BJ (cell line): ENCODE results near the gene FNBP1. TPM values are rescaled to one million over a fixed set of nuclear protein-coding genes. Genes with fewer than 3 reads are reported as not detected.
"Not testable (repeated sequence)": the region's sequence is repeated elsewhere in the genome, so short reads cannot be mapped to it uniquely, and the experiment has no call there.

Source experiments
- CTCF ChIA-PET: fragments of 350-600 bp; formaldehyde crosslinking; extraction: SDS; loops from one replicate; lab custom pipeline; 2021; ENCODE audit warnings: antibody characterized with exemption, inconsistent platforms; lab: Yijun Ruan, JAX
- POLR2A ChIA-PET: fragments of 300-600 bp; sonication (Branson Sonifier 250); formaldehyde crosslinking; extraction: SDS; loops from one replicate; lab custom pipeline; 2021; ENCODE audit warnings: antibody characterized with exemption; lab: Charles Lee
- DNase-seq: peaks from one replicate; pipeline ENCODE4 v3.0.0-alpha.2; 2011; ENCODE audit warnings: low read depth
- H3K27me3 ChIP-seq: 2 replicates; pipeline ENCODE4 v1.6.0; 2011; ENCODE audit warnings: low read length; ENCODE audit not compliant: control insufficient read depth, insufficient read depth
- H3K36me3 ChIP-seq: 2 replicates; pipeline ENCODE4 v1.5.1; 2011; ENCODE audit warnings: low read length; ENCODE audit not compliant: control insufficient read depth, insufficient read depth
- H3K4me3 ChIP-seq: 2 replicates; pipeline ENCODE4 v1.5.1; 2011; ENCODE audit warnings: low read depth, mild to moderate bottlenecking, control low read depth, low read length
- CTCF ChIP-seq: IDR thresholded peaks from 2 replicates; pipeline ENCODE4 v1.5.1; 2011; ENCODE audit warnings: low read depth, mild to moderate bottlenecking, control low read depth, inconsistent platforms, low read length, moderate library complexity; ENCODE audit not compliant: insufficient read depth
- polyA plus RNA-seq: library from polyadenylated mRNA; depleted of rRNA; stranded (reverse); fragments of >200 nt; gene quantifications from 2 replicates; pipeline ENCODE4 v1.2.3, GENCODE V29; 2011

The FNBP1 gene
- polyA plus RNA-seq, 1 experiment = 7.8 TPM

GRCh38 chr9:130015353-130016019, 27.5 kb downstream of the FNBP1 start:
- no peaks in the 10 kb centered on the region for H3K27me3 ChIP-seq
- H3K36me3 ChIP-seq = no peaks in the 10 kb centered on the region
- no peak overlapping the region for H3K4me3 ChIP-seq
- CTCF ChIA-PET = no interaction called here
- POLR2A ChIA-PET = no interaction called here
- no peak for DNase-seq
- no peak for TF ChIP-seq CTCF

- Histone ChIP-seq H3K4me3 (no peak overlapping the region), H3K36me3 (no peaks in the 10 kb centered on the region), H3K27me3 (no peaks in the 10 kb centered on the region)
- TF ChIP-seq CTCF = no peak
- ChIA-PET CTCF (no interaction called here), POLR2A (no interaction called here)
- DNase-seq = no peak
Measured at GRCh38 chr9:130013326-130013725, 29.7 kb downstream of the FNBP1 start.

- Histone ChIP-seq H3K27me3 (no peaks in the 10 kb centered on the region), H3K36me3 (no peaks in the 10 kb centered on the region), H3K4me3 (no peak overlapping the region)
- POLR2A ChIA-PET = no interaction called here
- no peak for DNase-seq
- CTCF ChIA-PET = no interaction called here
- TF ChIP-seq CTCF = no peak
Measured at GRCh38 chr9:130010151-130010988, 32.6 kb downstream of the FNBP1 start.

GRCh38 chr9:130009546-130009945, 33.4 kb downstream of the FNBP1 start:
- POLR2A ChIA-PET, DNase-seq, H3K36me3 ChIP-seq, H3K4me3 ChIP-seq, H3K27me3 ChIP-seq: not testable (repeated sequence)
- CTCF ChIA-PET = interaction anchor here (1.5 kb wide), 1 partner anchor 14 kb away, joined by 3 read pairs; no protein-coding TSS in a partner anchor

- CTCF ChIA-PET = interaction anchor here (1.5 kb wide), 1 partner anchor 13 kb away, joined by 3 read pairs; no protein-coding TSS in a partner anchor
- H3K4me3 ChIP-seq = no peak overlapping the region
- no peak for TF ChIP-seq CTCF
- no peaks in the 10 kb centered on the region for H3K27me3 ChIP-seq
- H3K36me3 ChIP-seq = no peaks in the 10 kb centered on the region
- DNase-seq = no peak
- POLR2A ChIA-PET = no interaction called here
Measured at GRCh38 chr9:130008538-130008937, 34.5 kb downstream of the FNBP1 start.

- CTCF ChIA-PET = not testable (repeated sequence)
Measured at GRCh38 chr9:130006952-130007351, 36.0 kb downstream of the FNBP1 start.

More at GRCh38 chr9:130006952-130007351, 36.0 kb downstream of the FNBP1 start:
- H3K36me3 ChIP-seq, POLR2A ChIA-PET, DNase-seq, H3K4me3 ChIP-seq, H3K27me3 ChIP-seq: not testable (repeated sequence)
